GM21825 (cell line): ENCODE results near the gene METTL22.

Experiments used
- ATAC-seq: cut with Tn5 transposase; IDR thresholded peaks from one replicate; pipeline ENCODE4 v1.9.1; 2021; ENCODE audit warnings: mild to moderate bottlenecking, moderate library complexity; ENCODE audit not compliant: unreplicated experiment

METTL22 gene, protein sequence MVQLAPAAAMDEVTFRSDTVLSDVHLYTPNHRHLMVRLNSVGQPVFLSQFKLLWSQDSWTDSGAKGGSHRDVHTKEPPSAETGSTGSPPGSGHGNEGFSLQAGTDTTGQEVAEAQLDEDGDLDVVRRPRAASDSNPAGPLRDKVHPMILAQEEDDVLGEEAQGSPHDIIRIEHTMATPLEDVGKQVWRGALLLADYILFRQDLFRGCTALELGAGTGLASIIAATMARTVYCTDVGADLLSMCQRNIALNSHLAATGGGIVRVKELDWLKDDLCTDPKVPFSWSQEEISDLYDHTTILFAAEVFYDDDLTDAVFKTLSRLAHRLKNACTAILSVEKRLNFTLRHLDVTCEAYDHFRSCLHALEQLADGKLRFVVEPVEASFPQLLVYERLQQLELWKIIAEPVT

DNA sequence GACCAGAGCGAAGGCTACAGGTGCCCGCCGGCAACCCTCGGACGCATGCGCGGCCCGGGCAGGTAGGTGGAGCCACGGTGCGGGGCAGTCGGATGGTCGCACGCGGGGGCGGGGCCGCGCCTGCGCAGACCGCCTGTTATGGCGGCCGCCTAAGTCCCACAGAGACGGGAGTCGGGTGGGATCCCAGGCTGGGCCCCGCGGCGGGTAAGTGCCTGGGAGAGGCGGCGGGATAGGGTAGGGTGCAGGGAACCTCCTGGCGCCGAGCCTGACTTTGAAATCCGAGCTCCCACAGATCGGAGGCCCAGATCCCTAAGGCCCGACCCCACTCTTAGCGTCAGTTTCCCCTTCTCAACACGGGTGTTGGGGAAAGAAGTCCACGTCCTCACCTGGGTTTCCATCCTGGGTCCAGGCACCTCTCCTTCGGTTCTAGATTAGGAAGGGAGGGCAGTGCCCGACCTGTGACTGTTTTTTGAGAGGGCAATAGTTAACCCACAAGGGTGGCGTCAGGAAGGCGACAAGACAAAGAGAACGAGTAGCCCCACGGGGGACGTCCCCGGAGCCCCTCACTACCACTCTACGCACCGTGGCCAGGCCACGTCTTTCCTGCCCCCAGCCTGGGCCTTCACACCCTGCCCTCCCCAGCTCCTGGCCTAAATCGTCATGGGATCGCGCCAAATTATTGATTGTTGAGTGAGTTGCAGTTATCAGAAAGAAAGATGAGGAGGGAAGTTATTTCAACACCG lies at the start of gene METTL22:
Gene METTL22, plus strand, starts transcription at position 127 of the 743 bp plus-strand sequence. CDS start 3,968 bp downstream, outside the sequence.
- ATAC-seq, result peak; percentile 90

DNA sequence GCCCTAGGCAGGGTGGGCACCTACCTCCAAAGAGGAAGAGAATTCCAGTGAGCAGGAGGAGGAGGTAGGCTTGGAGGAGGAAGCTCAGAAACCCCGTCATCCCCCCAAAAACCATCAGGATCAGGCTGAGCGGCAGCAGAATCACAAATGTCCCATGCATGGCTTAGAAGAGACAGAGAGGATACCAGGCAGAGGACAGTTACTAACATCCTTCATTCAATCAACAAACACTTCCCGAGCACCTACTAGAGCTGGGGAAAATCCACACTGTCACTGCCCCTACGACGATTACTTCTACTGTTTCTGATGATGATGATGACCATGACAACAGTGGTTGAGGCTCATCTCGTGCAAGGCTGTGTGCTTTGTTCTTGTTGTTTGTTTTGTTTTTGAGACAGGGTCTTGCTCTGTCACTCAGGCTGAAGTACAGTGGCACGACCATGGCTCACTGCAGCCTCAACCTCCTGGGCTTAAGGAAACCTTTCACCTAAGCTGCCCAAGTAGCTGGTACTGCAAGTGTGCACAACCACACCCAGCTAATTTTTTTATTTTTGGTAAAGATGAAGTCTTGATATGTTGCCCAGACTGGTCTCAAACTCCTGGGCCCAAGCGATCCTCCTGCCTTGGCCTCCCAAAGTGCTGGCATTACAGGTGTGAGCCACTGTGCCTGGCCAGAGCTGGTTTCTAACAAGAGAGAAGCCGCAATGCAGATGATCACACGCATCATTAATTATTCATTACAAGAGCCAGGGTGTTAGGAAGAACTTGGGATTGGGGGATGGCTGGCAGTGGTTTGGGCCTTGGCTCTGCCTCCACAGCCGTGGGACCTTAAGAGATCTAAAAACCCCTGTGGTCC lies 49.2 kb upstream of the METTL22 start:
- ATAC-seq, result no peak

DNA sequence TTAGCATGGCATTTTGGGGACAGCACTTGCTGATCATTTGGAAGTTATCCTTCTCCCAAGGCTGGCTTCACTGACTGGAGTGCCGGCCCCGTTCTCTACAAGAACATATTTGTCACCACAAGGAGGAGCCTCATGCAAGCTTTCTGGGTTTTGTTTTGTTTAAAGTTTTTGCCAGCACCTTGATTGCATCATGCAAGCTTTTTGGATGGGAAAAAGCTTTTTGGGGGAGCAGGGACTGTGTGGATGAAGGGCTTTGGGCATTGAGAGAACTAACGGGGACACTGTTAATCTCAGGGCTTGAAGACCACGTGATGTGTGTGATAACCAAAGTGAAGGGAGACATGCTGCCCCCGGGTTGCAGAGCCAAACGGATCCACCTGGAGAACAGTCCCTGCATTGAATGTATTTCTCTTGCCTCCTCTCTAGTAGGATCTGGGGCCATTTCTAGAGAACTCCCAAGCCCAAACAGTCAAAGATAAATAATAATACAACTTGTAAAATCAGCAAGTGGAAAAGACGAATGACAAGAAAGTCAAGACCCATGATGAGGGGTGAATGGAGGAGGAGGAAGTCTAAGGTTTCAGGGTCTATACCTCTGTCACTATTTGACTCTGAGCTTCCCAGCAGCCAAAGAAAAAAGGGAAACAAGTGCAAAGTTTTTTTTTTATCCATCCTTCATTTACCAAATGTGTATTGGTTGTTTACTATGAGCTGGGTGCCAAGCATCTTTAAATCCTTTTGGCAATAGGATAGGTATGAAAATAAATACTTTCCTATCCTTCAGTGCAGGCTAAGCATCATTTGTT lies 48.4 kb upstream of the METTL22 start:
- ATAC-seq, result no peak

DNA sequence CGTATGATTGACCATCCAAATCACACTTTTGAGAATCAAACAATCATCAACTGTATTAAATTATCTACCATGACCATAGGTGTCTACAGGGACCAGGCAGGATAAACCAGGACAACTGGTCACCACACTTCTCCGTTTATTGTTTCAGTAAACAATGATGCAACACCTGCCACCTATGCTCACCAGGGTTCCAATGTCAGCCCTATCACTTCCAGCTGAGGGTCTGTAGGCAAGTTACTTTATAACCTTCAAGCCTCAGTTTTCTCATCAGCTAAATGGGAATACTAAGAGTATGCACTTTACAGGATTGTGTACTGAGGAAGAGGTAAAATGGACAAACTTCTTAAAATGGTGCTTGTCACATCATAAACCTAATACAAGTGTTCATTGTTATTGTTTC lies 46.1 kb upstream of the METTL22 start:
- ATAC-seq, result no peak

DNA sequence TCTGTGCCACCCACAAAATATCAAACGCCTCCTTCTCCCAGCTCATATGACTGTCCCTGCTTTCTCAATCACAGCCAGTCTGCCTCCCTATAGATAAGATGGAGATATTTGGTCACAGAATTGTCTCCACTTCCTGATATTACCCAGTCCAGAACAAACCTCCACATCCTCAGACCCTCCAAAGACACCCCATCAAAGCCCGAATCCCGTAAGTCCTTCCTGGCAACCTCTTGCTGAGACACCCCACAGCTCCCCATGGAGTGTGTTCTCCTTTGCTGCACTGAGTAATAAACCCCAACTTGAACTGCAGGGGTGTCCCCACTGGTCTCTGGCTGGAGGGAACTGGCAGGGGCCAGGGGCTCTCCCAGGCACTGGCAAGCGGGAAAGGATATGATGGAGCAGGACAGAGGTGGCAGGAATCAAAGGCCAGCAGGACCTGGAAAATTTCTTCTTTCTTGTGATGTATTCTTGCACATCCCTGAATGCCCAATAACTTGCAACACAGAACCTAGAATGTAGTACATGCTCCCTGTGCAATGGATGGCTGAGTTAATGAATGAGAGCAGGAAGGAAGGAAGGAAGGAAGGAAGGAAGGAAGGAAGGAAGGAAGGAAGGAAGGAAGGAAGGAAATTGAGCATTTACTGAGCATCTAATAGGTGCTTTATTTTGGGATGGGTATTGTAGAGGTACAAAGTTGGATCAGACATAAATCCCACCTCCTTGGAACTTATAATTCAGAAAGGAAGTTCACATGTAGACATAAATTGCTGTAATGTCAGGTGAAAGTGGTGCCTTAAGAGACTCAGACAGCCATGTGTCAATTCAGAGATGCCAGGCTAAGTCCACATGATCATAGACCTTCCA lies 45.1 kb upstream of the METTL22 start:
- ATAC-seq, result no peak

DNA sequence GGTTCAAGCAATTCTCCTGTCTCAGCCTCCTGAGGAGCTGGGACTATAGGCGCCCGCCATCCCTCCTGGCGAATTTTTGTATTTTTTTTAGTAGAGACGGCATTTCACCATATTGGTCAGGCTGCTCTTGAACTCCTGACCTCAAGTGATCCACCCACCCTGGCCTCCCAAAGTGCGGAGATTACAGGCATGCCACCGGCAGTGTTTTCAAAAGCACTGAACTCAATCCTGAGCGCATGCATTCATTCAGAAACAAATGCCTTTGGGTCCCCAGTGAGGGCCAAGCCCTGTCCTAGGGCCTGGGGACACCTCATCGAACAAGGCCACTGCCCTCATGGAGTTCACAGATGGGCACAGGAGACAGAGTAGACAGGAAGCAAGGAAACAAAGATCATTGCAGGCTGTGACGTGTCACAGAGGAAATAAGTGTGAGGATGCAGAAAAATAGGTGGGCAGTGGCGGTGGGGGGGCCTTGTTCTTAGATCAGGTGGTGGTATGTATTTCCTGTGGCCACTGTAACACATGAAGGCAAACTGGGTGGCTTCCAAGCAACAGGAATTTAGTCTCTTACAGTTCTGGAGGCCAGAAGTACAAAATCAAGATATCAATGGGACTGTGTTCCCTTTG lies 43.7 kb upstream of the METTL22 start:
- ATAC-seq, result no peak

DNA sequence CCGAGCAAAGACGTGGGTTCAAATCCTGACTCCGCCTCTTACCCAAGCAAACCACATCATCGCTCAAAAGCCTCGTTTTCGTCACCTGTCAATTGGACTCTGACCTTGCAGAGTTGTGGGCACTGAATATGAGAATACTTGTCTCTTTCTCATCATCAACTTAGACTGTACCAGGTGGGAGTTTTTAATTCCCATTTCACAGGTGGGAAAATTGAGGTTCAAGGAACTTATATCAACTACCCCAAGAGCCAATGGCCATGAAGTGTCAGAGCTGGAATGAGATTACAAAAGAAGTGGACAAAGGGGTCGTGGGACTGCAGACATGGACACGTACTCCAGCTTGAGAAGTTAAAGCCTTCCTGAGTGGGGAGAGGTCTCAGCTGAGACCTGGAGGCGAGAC lies 41.9 kb upstream of the METTL22 start:
- ATAC-seq, result no peak

DNA sequence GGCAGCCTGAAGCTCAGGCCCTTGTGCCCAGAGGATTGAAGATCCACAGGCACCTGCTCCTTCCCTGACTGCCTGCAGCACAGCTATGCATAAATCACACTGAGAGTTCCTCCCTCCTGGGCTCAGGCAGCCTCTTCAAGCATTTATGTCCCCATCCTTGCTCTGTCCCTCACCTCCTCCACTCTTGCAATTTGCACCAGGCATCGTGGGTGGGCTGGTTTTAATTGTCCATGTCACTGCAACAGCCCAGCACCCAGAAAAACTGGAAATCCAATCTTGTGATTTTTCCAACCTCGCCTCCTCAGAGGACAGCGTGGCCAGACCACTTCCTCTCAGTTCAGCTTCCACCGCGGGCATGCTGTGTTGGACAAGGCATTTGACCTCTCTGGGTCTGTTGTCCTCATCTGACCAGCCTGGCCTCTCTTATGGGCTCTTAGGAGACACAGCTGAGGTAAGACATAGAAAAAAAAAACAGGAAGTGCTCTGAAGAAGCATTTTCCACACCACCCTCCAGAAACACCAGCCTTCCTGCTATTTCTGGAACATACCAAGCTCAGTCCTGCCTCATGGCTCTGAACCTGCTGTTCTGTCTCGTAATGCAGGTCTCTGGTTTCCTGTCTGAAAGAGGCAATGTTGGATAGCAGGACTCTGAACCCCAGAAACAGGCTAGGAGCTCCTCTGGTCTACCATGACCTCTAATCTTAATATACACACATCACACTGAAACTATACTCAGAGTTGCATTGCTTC lies 39.5 kb upstream of the METTL22 start:
- no peak for ATAC-seq

DNA sequence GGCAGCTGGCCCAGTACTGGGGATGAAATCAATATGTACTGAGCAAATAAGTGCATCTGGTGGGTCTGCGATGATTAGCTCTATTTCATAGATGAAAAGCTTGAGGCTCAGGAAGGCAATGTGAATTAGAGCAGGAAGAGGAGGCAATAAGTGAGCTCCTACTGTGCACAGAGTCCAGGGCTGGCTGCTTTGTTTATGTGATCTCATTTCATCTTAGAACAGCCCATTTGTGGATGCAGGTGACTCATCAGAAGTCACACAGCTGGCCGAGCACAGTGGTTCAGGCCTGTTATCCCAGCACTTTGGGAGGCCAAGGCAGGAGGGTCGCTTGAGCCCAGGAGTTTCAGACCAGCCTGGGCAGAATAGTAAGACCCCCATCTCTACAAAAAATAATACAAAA lies 38.3 kb upstream of the METTL22 start:
- no peak for ATAC-seq

DNA sequence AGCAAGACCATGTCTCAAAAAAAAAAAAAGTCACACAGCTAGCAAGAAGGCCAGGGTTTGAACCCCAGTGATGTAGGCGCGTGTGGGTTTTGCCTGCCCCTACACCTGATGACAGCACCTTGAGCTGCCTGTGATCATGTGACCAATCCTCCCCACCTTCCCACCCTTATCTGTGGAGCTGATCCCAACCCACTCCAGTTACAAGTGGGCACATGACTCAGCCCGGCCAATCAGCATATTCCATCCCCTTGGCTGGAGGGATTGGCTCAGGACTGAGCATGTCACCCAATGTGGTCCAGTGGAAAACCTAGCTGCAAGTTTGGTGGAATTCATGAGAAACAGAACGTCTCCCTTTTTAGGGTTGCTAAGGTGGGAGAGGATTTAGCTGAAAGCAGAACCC lies 37.8 kb upstream of the METTL22 start:
- ATAC-seq, result no peak

DNA sequence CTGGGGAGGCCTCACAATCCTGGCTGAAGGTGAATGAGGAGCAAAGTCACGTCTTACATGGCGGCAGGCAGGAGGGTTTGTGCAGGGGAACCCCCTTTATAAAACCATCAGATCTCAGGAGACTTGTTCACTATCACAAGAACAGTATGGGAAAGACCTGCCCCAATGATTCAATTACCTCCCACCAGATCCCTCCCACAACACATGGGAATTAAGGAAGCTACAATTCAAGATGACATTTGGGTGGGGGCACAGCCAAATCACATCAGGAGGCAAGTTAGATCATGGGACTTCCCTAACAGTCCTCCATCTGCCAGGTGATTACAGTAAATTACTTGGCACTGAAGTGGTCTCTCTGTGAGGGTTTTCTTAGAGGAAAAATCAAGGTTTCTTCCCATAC lies 36.5 kb upstream of the METTL22 start:
- ATAC-seq, result no peak

DNA sequence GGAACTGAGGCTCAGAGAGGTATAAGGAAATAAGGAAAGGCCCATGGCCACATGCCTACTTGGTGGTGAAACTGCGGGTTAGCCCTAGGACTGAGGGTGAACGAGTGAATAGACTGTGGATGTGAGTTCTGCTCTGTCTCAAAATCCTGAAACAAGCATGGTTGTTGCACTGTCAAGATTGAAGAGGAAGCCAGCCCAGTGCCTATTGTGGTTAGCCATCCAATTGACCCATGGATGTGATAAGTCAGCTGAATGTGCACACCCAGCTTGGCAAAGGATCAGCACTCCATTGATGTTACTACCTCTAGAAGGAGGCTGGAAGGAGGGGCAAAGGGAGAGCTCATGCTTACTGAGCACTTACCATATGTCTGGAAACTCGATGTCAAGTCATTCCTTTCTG lies 35.6 kb upstream of the METTL22 start:
- ATAC-seq, result no peak

DNA sequence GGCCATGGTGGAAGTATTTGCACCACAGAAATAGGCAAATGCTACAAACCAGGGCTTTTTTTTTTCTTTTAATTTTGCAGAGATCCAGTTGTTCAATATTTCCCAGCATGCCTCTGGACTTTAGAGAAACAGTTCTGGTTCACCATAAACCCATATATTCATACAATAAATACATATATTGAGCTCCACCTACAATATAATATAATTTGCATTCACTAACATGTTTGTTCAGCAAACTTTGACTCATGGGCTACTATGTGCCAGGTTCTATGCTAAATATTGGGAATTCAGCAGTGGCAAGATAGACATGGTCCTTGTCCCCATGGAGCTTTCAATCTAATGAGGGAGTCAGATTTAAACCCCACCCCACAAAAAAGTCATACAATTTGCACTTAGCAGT lies 34.4 kb upstream of the METTL22 start:
- no peak for ATAC-seq

DNA sequence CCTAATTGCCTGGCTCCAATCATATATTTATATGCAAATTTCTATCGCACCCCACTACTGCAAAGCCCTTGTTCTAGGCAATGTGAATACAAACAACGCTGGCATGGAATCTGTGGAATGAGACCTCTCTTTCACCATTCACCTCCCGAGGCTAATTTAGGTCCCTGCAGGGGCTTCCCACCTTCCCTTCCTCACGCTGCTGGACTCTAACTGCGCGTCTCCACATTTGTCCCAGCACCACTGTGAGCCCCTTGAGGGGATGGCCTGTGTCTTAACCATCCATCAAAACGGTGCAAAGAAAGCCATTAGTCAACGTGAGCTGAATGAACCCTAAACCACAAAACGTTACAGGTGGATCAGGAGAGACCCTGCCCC lies 32.8 kb upstream of the METTL22 start:
- ATAC-seq, result no peak

DNA sequence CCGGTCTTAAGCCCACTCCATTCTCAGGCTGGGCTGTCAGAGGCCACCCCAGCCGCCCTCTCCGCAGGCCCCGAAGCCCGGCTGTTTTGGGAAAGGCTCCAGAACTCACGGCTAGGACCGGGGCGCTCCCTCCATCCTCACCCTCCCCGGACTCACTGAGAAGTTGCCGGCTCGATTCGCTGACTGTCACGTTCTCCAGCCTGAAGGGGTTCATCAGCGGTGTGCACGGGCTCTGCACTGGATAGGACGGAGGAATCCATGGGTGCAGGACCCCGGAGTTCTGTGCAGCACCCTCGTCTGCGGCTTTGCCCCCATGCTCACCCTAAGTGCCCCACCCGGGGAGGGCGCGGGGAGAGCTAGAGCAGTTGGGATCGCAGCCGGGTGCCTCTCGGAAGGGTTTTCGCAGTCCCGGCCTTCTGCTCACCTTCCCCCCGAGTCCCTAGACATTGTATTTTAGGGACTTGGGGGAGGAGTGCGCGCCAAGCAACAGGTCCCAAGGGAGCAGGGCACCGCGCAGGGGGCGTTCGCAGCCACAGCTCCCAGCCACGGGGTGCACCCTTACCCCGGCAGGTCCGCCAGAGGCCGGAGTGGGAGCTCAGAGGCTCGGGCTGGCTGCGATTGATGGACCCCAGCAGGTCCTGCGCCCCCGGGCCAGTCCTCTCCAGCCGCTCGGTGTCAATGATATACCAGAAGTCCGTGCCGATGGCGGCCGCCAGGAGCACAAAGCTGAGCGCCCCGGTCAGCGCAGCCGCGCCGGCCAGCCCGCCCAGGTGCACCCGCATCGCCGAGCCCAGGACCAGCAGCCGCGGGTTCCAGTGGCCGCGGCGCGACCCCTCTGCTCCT lies 32.2 kb upstream of the METTL22 start:
- no peak for ATAC-seq

DNA sequence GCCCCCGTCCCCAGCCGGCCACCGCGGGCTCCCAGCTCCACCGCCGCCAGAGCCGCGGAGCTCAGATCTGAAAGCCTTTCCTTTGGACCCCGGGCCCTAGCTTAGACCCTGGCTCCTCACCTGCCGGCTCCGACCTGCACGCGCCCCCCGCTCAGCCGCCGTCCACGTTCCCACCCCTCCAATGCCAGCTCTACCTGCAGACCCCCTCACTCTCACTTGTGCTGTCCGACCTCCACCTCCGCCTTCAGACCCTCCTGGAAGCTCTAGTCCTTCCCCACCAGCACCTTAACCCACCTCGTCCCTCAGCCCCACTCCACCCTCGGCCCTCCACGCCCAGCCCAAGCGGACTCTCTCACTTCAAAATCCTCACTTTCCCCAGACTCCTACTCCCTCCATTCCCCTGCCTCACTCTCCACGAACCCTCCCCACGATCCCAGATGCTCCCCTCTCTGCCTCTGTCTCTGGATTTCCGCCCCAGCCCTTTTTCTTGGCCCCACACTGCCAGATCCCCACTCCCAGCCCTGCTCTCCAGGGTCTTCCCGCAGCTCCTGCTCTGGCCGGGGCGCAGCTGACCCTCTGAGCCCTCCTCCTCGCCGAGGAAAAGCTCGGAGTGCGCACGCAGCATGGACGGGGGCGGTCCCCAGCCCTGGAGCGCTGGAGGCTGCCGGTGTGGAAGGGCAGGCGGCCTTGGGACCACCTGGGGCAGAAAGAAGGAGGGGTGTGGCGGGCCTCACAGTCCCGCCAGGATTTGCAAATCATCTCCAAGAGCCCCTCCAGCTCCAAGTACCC lies 31.4 kb upstream of the METTL22 start, which contains the start of gene TMEM114:
Gene TMEM114, minus strand, starts transcription at position 612 of the 789 bp plus-strand sequence. CDS start 673 bp downstream, outside the sequence.
- ATAC-seq, result no peak

DNA sequence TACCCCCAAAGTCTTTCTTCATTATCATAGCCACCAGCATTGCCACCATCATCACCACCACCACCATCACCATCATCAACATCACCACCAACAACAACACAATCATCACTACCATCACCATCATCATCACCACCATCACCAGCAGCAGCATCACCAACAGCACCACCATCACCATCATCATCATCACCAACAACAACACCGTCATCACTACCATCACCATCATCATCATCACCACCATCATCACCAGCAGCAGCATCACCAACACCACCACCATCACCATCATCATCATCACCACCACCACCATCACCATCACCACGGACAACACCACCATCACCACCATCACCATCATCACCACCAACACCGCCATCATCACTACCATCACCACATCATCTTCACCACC lies 30.7 kb upstream of the METTL22 start:
- ATAC-seq, result no peak
